Hepatocyte (in vitro differentiated cells): ENCODE measurements around the gene CD44. TPM values are rescaled to one million over a fixed set of nuclear protein-coding genes. Genes with fewer than 3 reads are reported as not detected.

Experiments used
- DNase-seq: peaks from one replicate; pipeline ENCODE4 v3.0.0-alpha.2; 2016; ENCODE audit warnings: low spot score
- H2AFZ ChIP-seq: fragments of 200-600 bp; sonication (generic); 2 replicates; pipeline ENCODE4 v1.6.0; 2016; ENCODE audit warnings: antibody characterized with exemption, mild to moderate bottlenecking
- H3K27ac ChIP-seq: fragments of 200-600 bp; sonication (generic); 2 replicates; pipeline ENCODE4 v1.5.1; 2016; ENCODE audit warnings: mild to moderate bottlenecking
- H3K27me3 ChIP-seq: fragments of 200-600 bp; sonication (generic); 2 replicates; pipeline ENCODE4 v1.6.1; 2016
- H3K36me3 ChIP-seq: fragments of 200-600 bp; sonication (generic); replicated peaks from 2 replicates; pipeline ENCODE4 v1.5.1; 2016; ENCODE audit warnings: low read depth; ENCODE audit not compliant: insufficient read depth
- H3K4me1 ChIP-seq: fragments of 200-600 bp; sonication (generic); 2 replicates; pipeline ENCODE4 v1.5.1; 2016; ENCODE audit warnings: mild to moderate bottlenecking, moderate library complexity; ENCODE audit not compliant: insufficient read depth
- H3K4me2 ChIP-seq: fragments of 200-600 bp; sonication (generic); 2 replicates; pipeline ENCODE4 v1.6.0; 2016
- H3K4me3 ChIP-seq: fragments of 200-600 bp; sonication (generic); 2 replicates; pipeline ENCODE4 v1.5.1; 2016; ENCODE audit warnings: mild to moderate bottlenecking
- H3K79me2 ChIP-seq: fragments of 200-600 bp; sonication (generic); 2 replicates; pipeline ENCODE4 v1.6.0; 2017; ENCODE audit warnings: mild to moderate bottlenecking
- H3K9me2 ChIP-seq: fragments of 200-600 bp; sonication (generic); replicated peaks from 2 replicates; pipeline ENCODE4 v1.6.0; 2017; ENCODE audit warnings: mild to moderate bottlenecking; ENCODE audit not compliant: insufficient read depth
- H3K9me3 ChIP-seq: fragments of 200-600 bp; sonication (generic); 2 replicates; pipeline ENCODE4 v1.5.1; 2016; ENCODE audit warnings: low read depth, mild to moderate bottlenecking
- H4K20me1 ChIP-seq: fragments of 200-600 bp; sonication (generic); 2 replicates; pipeline ENCODE4 v1.6.0; 2016; ENCODE audit warnings: mild to moderate bottlenecking; ENCODE audit not compliant: insufficient read depth, poor library complexity, severe bottlenecking
- CTCF ChIP-seq: fragments of 200-600 bp; sonication (generic); IDR thresholded peaks from 2 replicates; pipeline ENCODE4 v1.5.1; 2016; ENCODE audit warnings: antibody characterized with exemption, mild to moderate bottlenecking; ENCODE audit not compliant: poor library complexity
- EZH2 ChIP-seq: fragments of 200-600 bp; sonication (generic); IDR thresholded peaks from 2 replicates; pipeline ENCODE4 v1.6.1; 2016; ENCODE audit warnings: antibody characterized with exemption, mild to moderate bottlenecking, borderline replicate concordance
- EZH2phosphoT487 ChIP-seq: fragments of 200-600 bp; sonication (generic); IDR thresholded peaks from one replicate; pipeline ENCODE4 v1.6.1; 2018; ENCODE audit warnings: antibody characterized with exemption, mild to moderate bottlenecking, low read depth, moderate library complexity; ENCODE audit not compliant: unreplicated experiment, severe bottlenecking
- WGBS: methylation state at CpG from one replicate; pipeline ENCODE4 v1.1.6; 2016; ENCODE audit warnings: low lambda C conversion rate; ENCODE audit errors: missing lambda C conversion rate; 5-methylcytosine and 5-hydroxymethylcytosine counted together
- polyA plus RNA-seq: library from polyadenylated mRNA; unstranded; fragments of >200 nt; fragmentation: Nextera tagmentation; extraction: Ambion mirVana; gene quantifications from 2 replicates; pipeline ENCODE4 v1.2.1, GENCODE V29; 2016
- total RNA-seq: library from RNA; depleted of rRNA; stranded (reverse); fragments of >200 nt; gene quantifications from 2 replicates; pipeline ENCODE4 v1.2.3, GENCODE V29; 2014

The CD44 gene
- total and polyA plus RNA-seq, 2 experiments from 2014 or later, result 17.5 to 29.5 TPM

- Histone ChIP-seq H4K20me1 (no peaks in the 10 kb centered on the region), H3K9me2 (no peaks in the 10 kb centered on the region), H3K36me3 (no peaks in the 10 kb centered on the region), H3K27me3 (no peaks in the 10 kb centered on the region), H3K4me2 (no peak overlapping the region), H3K27ac (no peak overlapping the region), H2AFZ (no peak overlapping the region), H3K9me3 (no peaks in the 10 kb centered on the region), H3K4me3 (no peak overlapping the region), H3K4me1 (no peaks in the 10 kb centered on the region), H3K79me2 (no peaks in the 10 kb centered on the region)
- no peak for TF ChIP-seq CTCF
- no peak for TF ChIP-seq EZH2
- TF ChIP-seq EZH2phosphoT487, result no peak
- 86% methylated on average over 5 of the region's 5 CpGs for WGBS
- no peak for DNase-seq
These were observed 9.3 kb downstream of the CD44 start for GRCh38 chr11:35148163-35148837.

- no peak overlapping the region for H3K4me2 ChIP-seq
- no peaks in the 10 kb centered on the region for H3K79me2 ChIP-seq
- H3K9me3 ChIP-seq, result no peaks in the 10 kb centered on the region
- no peaks in the 10 kb centered on the region for H3K36me3 ChIP-seq
- H4K20me1 ChIP-seq, result no peaks in the 10 kb centered on the region
- WGBS, result 74% methylated on average over 3 of the region's 3 CpGs
- no peak overlapping the region for H2AFZ ChIP-seq
- H3K27me3 ChIP-seq, result no peaks in the 10 kb centered on the region
- TF ChIP-seq CTCF (no peak), EZH2phosphoT487 (no peak), EZH2 (no peak)
- H3K9me2 ChIP-seq, result no peaks in the 10 kb centered on the region
- H3K4me1 ChIP-seq, result no peaks in the 10 kb centered on the region
- H3K4me3 ChIP-seq, result no peak overlapping the region
- no peak for DNase-seq
- no peak overlapping the region for H3K27ac ChIP-seq
These were observed 11.5 kb downstream of the CD44 start for GRCh38 chr11:35150454-35150853.

- no peaks in the 10 kb centered on the region for H4K20me1 ChIP-seq
- no peak overlapping the region for H3K4me2 ChIP-seq
- no peaks in the 10 kb centered on the region for H3K4me1 ChIP-seq
- H3K9me3 ChIP-seq, result no peaks in the 10 kb centered on the region
- no peaks in the 10 kb centered on the region for H3K36me3 ChIP-seq
- DNase-seq, result no peak
- no peak overlapping the region for H3K4me3 ChIP-seq
- H3K27me3 ChIP-seq, result no peaks in the 10 kb centered on the region
- TF ChIP-seq EZH2phosphoT487 (no peak), CTCF (no peak), EZH2 (no peak)
- H3K9me2 ChIP-seq, result no peaks in the 10 kb centered on the region
- no peak overlapping the region for H3K27ac ChIP-seq
- no peak overlapping the region for H2AFZ ChIP-seq
- 100% methylated on average over 1 of the region's 1 CpG for whole genome bisulfite sequencing
- no peaks in the 10 kb centered on the region for H3K79me2 ChIP-seq
These were observed 12.3 kb downstream of the CD44 start for GRCh38 chr11:35151241-35151640.
